ENCODE data around the gene CYP2B6.
"Not testable (repeated sequence)": the region's sequence is repeated elsewhere in the genome, so short reads cannot be mapped to it uniquely, and the experiment has no call there.

Gene CYP2B6

GRCh38 chr19:40990972-40991381 is at the start of gene CYP2B6:
CYP2B6 (plus strand) TSS chr19:40991282; CDS start chr19:40991306, 24 bp downstream.
- no peak for DNase-seq

GRCh38 chr19:40941481-40942219 is 49.4 kb upstream of the CYP2B6 start:
- DNase-seq, result no peak

GRCh38 chr19:40945645-40946044 is 45.4 kb upstream of the CYP2B6 start:
- no peak for DNase-seq

GRCh38 chr19:40947114-40947513 is 44.0 kb upstream of the CYP2B6 start:
- DNase-seq, result no peak

GRCh38 chr19:40947573-40947972 is 43.5 kb upstream of the CYP2B6 start:
- DNase-seq, result no peak

GRCh38 chr19:40948580-40949299 is 42.3 kb upstream of the CYP2B6 start:
- DNase-seq, result no peak

GRCh38 chr19:40954573-40954972 is 36.5 kb upstream of the CYP2B6 start:
- no peak for DNase-seq

- no peak for DNase-seq
Measured at GRCh38 chr19:40959338-40959737, 31.7 kb upstream of the CYP2B6 start.

GRCh38 chr19:40960062-40960685 is 30.9 kb upstream of the CYP2B6 start:
- no peak for DNase-seq

- DNase-seq, result no peak
Measured at GRCh38 chr19:40960780-40961179, 30.3 kb upstream of the CYP2B6 start.

- DNase-seq, result no peak
Measured at GRCh38 chr19:40962460-40962961, 28.6 kb upstream of the CYP2B6 start.

GRCh38 chr19:40964361-40964760 is 26.7 kb upstream of the CYP2B6 start:
- not testable (repeated sequence) for DNase-seq

GRCh38 chr19:40965351-40965750 is 25.7 kb upstream of the CYP2B6 start:
- not testable (repeated sequence) for DNase-seq

- not testable (repeated sequence) for DNase-seq
Measured at GRCh38 chr19:40966591-40966990, 24.5 kb upstream of the CYP2B6 start.

- not testable (repeated sequence) for DNase-seq
Measured at GRCh38 chr19:40968065-40968464, 23.0 kb upstream of the CYP2B6 start.

- DNase-seq, result not testable (repeated sequence)
Measured at GRCh38 chr19:40969721-40970120, 21.4 kb upstream of the CYP2B6 start.

- DNase-seq, result not testable (repeated sequence)
Measured at GRCh38 chr19:40970396-40971345, 20.4 kb upstream of the CYP2B6 start.

GRCh38 chr19:40974633-40975037 is 16.4 kb upstream of the CYP2B6 start:
- DNase-seq, result no peak

- no peak for DNase-seq
Measured at GRCh38 chr19:40976134-40976533, 14.9 kb upstream of the CYP2B6 start.

GRCh38 chr19:40976724-40977123 is 14.4 kb upstream of the CYP2B6 start:
- no peak for DNase-seq

GRCh38 chr19:40979759-40980158 is 11.3 kb upstream of the CYP2B6 start:
- not testable (repeated sequence) for DNase-seq

GRCh38 chr19:40980743-40981442 is 10.2 kb upstream of the CYP2B6 start:
- DNase-seq, result not testable (repeated sequence)

Measured in NCI-H2081 treated with DMSO at 0.1 percent for 48 hours (cell line).